Breast epithelium (tissue), 4 donors: Measurements from ENCODE around the gene KCNH1. TPM values are rescaled to one million over a fixed set of nuclear protein-coding genes. Genes with fewer than 3 reads are reported as not detected.

Source experiments
- DNase-seq, 2 donors: peaks; one replicate each; pipeline ENCODE4 v3.0.0-alpha.2; 2019; ENCODE audit warnings: low spot score in 2 of 2
- H3K27ac ChIP-seq, 2 donors: fragments of 200-600 bp; sonication (generic) in 1 of 2; one replicate each; pipeline ENCODE4 v1.5.1; 2016 to 2019; ENCODE audit warnings: mild to moderate bottlenecking in 1 of 2
- H3K27me3 ChIP-seq, 2 donors: fragments of 200-600 bp; sonication (generic) in 1 of 2; one replicate each; pipeline versions ENCODE4 v1.5.1 to v1.6.0; 2017 to 2019; ENCODE audit warnings: control low read depth in 1 of 2, mild to moderate bottlenecking in 1 of 2
- H3K36me3 ChIP-seq: fragments of 200-600 bp; one replicate; pipeline ENCODE4 v1.5.1; 2019
- H3K4me1 ChIP-seq, 2 donors: fragments of 200-600 bp; sonication (generic); one replicate each; pipeline ENCODE4 v1.5.1; 2016 to 2019; ENCODE audit warnings: control low read depth in 1 of 2
- H3K4me3 ChIP-seq, 3 donors: fragments of 200-600 bp; sonication (generic); 1 replicate in 2 of 3; 2 replicates in 1 of 3; pipeline ENCODE4 v1.5.1; 2016 to 2019; ENCODE audit warnings: mild to moderate bottlenecking in 3 of 3, moderate library complexity in 2 of 3
- H3K9me3 ChIP-seq, 2 donors: fragments of 200-600 bp; sonication (generic) in 1 of 2; one replicate each; pipeline ENCODE4 v1.5.1; 2016 to 2019; ENCODE audit warnings: control low read depth in 1 of 2
- CTCF ChIP-seq, 3 donors: fragments of 450-650 bp; IDR thresholded peaks; one replicate each; pipeline ENCODE4 v1.5.1; 2016 to 2017; ENCODE audit warnings: antibody characterized with exemption in 3 of 3, mild to moderate bottlenecking in 3 of 3, moderate library complexity in 3 of 3
- POLR2A ChIP-seq: fragments of 450-650 bp; IDR thresholded peaks from one replicate; pipeline ENCODE4 v1.6.1; 2016; ENCODE audit warnings: antibody characterized with exemption, mild to moderate bottlenecking, moderate library complexity
- POLR2AphosphoS5 ChIP-seq, 3 donors: sonication (generic); formaldehyde crosslinking; IDR thresholded peaks; one replicate each; pipeline ENCODE4 v1.6.1; 2017; ENCODE audit warnings: antibody characterized with exemption in 3 of 3
- intact Hi-C: fragments of 100-400 bp; cut with DNase I; formaldehyde crosslinking; loops from one replicate; pipeline ENCODE4 v1.15.1; 2023; ENCODE audit warnings: low total_unique reads
- total RNA-seq, 3 donors: library from RNA; depleted of rRNA; stranded (reverse); fragments of >200 nt; gene quantifications; one replicate each; pipeline ENCODE4 v1.1.0, GENCODE V29; 2016

KCNH1 gene
- total RNA-seq, 3 donors from 2014 or later = 0.32 to 1.3 TPM; not detected in 1

GRCh38 chr1:210758761-210759160, 375.2 kb downstream of the KCNH1 start:
- no peaks in the 10 kb centered on the region for H3K36me3 ChIP-seq
- H3K4me3 ChIP-seq = no peak overlapping the region
- TF ChIP-seq POLR2AphosphoS5 (IDR thresholded peaks at IDR 0.05) = no peak
- no peak for TF ChIP-seq POLR2A
- TF ChIP-seq CTCF (IDR thresholded peaks at IDR 0.05) = no peak
- DNase-seq = no peak
- H3K9me3 ChIP-seq = peaks cover 0 to 13% of the 10 kb centered on the region in 2 donors
- H3K27ac ChIP-seq = no peak overlapping the region
- H3K27me3 ChIP-seq = no peaks in the 10 kb centered on the region
- no peaks in the 10 kb centered on the region for H3K4me1 ChIP-seq
- intact Hi-C loops = no loop called here

GRCh38 chr1:210758261-210758660, 375.7 kb downstream of the KCNH1 start:
- no peaks in the 10 kb centered on the region for H3K4me1 ChIP-seq
- DNase-seq = no peak

GRCh38 chr1:210757677-210758076, 376.3 kb downstream of the KCNH1 start:
- H3K27me3 ChIP-seq = no peaks in the 10 kb centered on the region
- DNase-seq = no peak
- TF ChIP-seq POLR2AphosphoS5 (IDR thresholded peaks at IDR 0.05) (no peak), CTCF (IDR thresholded peaks at IDR 0.05) (no peak), POLR2A (no peak)
- peaks cover 0 to 2% of the 10 kb centered on the region in 2 donors for H3K9me3 ChIP-seq
- intact Hi-C loops = no loop called here
- H3K27ac ChIP-seq = no peak overlapping the region
- no peaks in the 10 kb centered on the region for H3K4me1 ChIP-seq
- no peaks in the 10 kb centered on the region for H3K36me3 ChIP-seq
- H3K4me3 ChIP-seq = no peak overlapping the region

More at GRCh38 chr1:210758261-210758660, 375.7 kb downstream of the KCNH1 start:
- no peak for TF ChIP-seq POLR2A
- no peak for TF ChIP-seq CTCF (IDR thresholded peaks at IDR 0.05)
- TF ChIP-seq POLR2AphosphoS5 (IDR thresholded peaks at IDR 0.05) = no peak
- no peaks in the 10 kb centered on the region for H3K27me3 ChIP-seq
- no peak overlapping the region for H3K4me3 ChIP-seq
- H3K36me3 ChIP-seq = no peaks in the 10 kb centered on the region
- H3K9me3 ChIP-seq = peaks cover 0 to 8% of the 10 kb centered on the region in 2 donors
- no peak overlapping the region for H3K27ac ChIP-seq
- intact Hi-C loops = no loop called here

- Histone ChIP-seq H3K27me3 (no peaks in the 10 kb centered on the region), H3K9me3 (no peaks in the 10 kb centered on the region), H3K4me1 (no peaks in the 10 kb centered on the region), H3K27ac (no peak overlapping the region), H3K36me3 (no peaks in the 10 kb centered on the region), H3K4me3 (no peak overlapping the region)
- TF ChIP-seq POLR2AphosphoS5 (IDR thresholded peaks at IDR 0.05) (no peak), CTCF (IDR thresholded peaks at IDR 0.05) (no peak), POLR2A (no peak)
- intact Hi-C loops = no loop called here
- DNase-seq = no peak
Measured at GRCh38 chr1:210755991-210756659, 377.8 kb downstream of the KCNH1 start.

GRCh38 chr1:210754878-210755665, 378.9 kb downstream of the KCNH1 start:
- peak in 1 of 2 donors; percentile 18 for DNase-seq
- Histone ChIP-seq H3K4me3 (no peak overlapping the region), H3K27me3 (no peaks in the 10 kb centered on the region), H3K9me3 (no peaks in the 10 kb centered on the region), H3K4me1 (no peaks in the 10 kb centered on the region), H3K36me3 (no peaks in the 10 kb centered on the region), H3K27ac (no peak overlapping the region)
- intact Hi-C loops = no loop called here
- TF ChIP-seq POLR2A (no peak), POLR2AphosphoS5 (IDR thresholded peaks at IDR 0.05) (no peak), CTCF (IDR thresholded peaks at IDR 0.05) (no peak)
